ENCODE results near the gene NEDD4.
"Not testable (repeated sequence)": the region's sequence is repeated elsewhere in the genome, so short reads cannot be mapped to it uniquely, and the experiment has no call there.

The NEDD4 gene

GRCh38 chr15:55893852-55894251 is 99.6 kb downstream of the NEDD4 start:
- DNase-seq (ENCODE audit: low read depth) = no peak

GRCh38 chr15:55891196-55891595 is 102.2 kb downstream of the NEDD4 start:
- DNase-seq (ENCODE audit: low read depth) = no peak

- DNase-seq (ENCODE audit: low read depth) = no peak
Measured at GRCh38 chr15:55884223-55884622, 109.2 kb downstream of the NEDD4 start.

GRCh38 chr15:55879181-55879580 is 114.2 kb downstream of the NEDD4 start:
- DNase-seq (ENCODE audit: low read depth) = no peak

- no peak for DNase-seq (ENCODE audit: low read depth)
Measured at GRCh38 chr15:55873024-55873720, 120.2 kb downstream of the NEDD4 start.

GRCh38 chr15:55872471-55872870 is 120.9 kb downstream of the NEDD4 start:
- no peak for DNase-seq (ENCODE audit: low read depth)

GRCh38 chr15:55869660-55870059 is 123.8 kb downstream of the NEDD4 start:
- DNase-seq (ENCODE audit: low read depth) = no peak

GRCh38 chr15:55868707-55869106 is 124.7 kb downstream of the NEDD4 start:
- no peak for DNase-seq (ENCODE audit: low read depth)

GRCh38 chr15:55868291-55868690 is 125.1 kb downstream of the NEDD4 start:
- DNase-seq (ENCODE audit: low read depth) = not testable (repeated sequence)

- no peak for DNase-seq (ENCODE audit: low read depth)
Measured at GRCh38 chr15:55863911-55864310, 129.5 kb downstream of the NEDD4 start.

GRCh38 chr15:55861115-55861514 is 132.3 kb downstream of the NEDD4 start:
- DNase-seq (ENCODE audit: low read depth) = no peak

GRCh38 chr15:55860468-55860867 is 132.9 kb downstream of the NEDD4 start:
- no peak for DNase-seq (ENCODE audit: low read depth)

GRCh38 chr15:55859681-55860080 is 133.7 kb downstream of the NEDD4 start:
- no peak for DNase-seq (ENCODE audit: low read depth)

- no peak for DNase-seq (ENCODE audit: low read depth)
Measured at GRCh38 chr15:55858661-55859060, 134.8 kb downstream of the NEDD4 start.

GRCh38 chr15:55856506-55857164 is 136.8 kb downstream of the NEDD4 start:
- no peak for DNase-seq (ENCODE audit: low read depth)

GRCh38 chr15:55853134-55853533 is 140.3 kb downstream of the NEDD4 start:
- DNase-seq (ENCODE audit: low read depth) = no peak

GRCh38 chr15:55846116-55846707 is 147.2 kb downstream of the NEDD4 start:
- no peak for DNase-seq (ENCODE audit: low read depth)

GRCh38 chr15:55842897-55843296 is 150.5 kb downstream of the NEDD4 start:
- not testable (repeated sequence) for DNase-seq (ENCODE audit: low read depth)

GRCh38 chr15:55835866-55836265 is 157.5 kb downstream of the NEDD4 start:
- no peak for DNase-seq (ENCODE audit: low read depth)

- no peak for DNase-seq (ENCODE audit: low read depth)
Measured at GRCh38 chr15:55834331-55834730, 159.1 kb downstream of the NEDD4 start.

GRCh38 chr15:55829826-55830225 is 163.6 kb downstream of the NEDD4 start:
- no peak for DNase-seq (ENCODE audit: low read depth)

GRCh38 chr15:55827955-55828354 is 165.5 kb downstream of the NEDD4 start:
- DNase-seq (ENCODE audit: low read depth) = no peak

GRCh38 chr15:55827204-55827603 is 166.2 kb downstream of the NEDD4 start:
- no peak for DNase-seq (ENCODE audit: low read depth)
